OCI-LY1 (cell line): Measurements from ENCODE around the gene ADAMTS10.

Source experiments
- H2AFZ ChIP-seq: fragments of 200-600 bp; sonication (generic), shearing (Covaris generic); 2 replicates; pipeline ENCODE4 v1.6.0; 2014; ENCODE audit warnings: antibody characterized with exemption, mild to moderate bottlenecking, low read length
- H3F3A ChIP-seq: fragments of 200-600 bp; sonication (generic), shearing (Covaris generic); 2 replicates; pipeline ENCODE4 v1.6.0; 2014; ENCODE audit warnings: mild to moderate bottlenecking, antibody characterized with exemption, low read length, moderate library complexity; ENCODE audit not compliant: insufficient read depth
- H3K27ac ChIP-seq: fragments of 200-600 bp; sonication (generic); 2 replicates; pipeline ENCODE4 v1.5.1; 2014; ENCODE audit warnings: low read length, mixed run types, mild to moderate bottlenecking, low read depth; ENCODE audit not compliant: poor library complexity, severe bottlenecking
- H3K27me3 ChIP-seq: fragments of 200-600 bp; sonication (generic); 2 replicates; pipeline ENCODE4 v1.6.0; 2014; ENCODE audit warnings: antibody characterized with exemption, mild to moderate bottlenecking, low read length, moderate library complexity; ENCODE audit not compliant: insufficient read depth
- H3K36me3 ChIP-seq: fragments of 200-600 bp; sonication (generic); 2 replicates; pipeline ENCODE4 v1.6.1; 2014; ENCODE audit warnings: mild to moderate bottlenecking, antibody characterized with exemption, low read length, moderate library complexity, mixed read lengths; ENCODE audit not compliant: insufficient read depth
- H3K4me1 ChIP-seq: fragments of 200-600 bp; sonication (generic); 2 replicates; pipeline ENCODE4 v1.5.1; 2014; ENCODE audit warnings: mild to moderate bottlenecking, low read length, moderate library complexity; ENCODE audit not compliant: insufficient read depth, severe bottlenecking
- H3K4me2 ChIP-seq: fragments of 200-600 bp; sonication (generic), shearing (Covaris generic); 2 replicates; pipeline ENCODE4 v1.6.1; 2014; ENCODE audit warnings: low read length
- H3K4me3 ChIP-seq: fragments of 200-600 bp; sonication (generic); 2 replicates; pipeline ENCODE4 v1.5.1; 2014; ENCODE audit warnings: low read length, low read depth, mild to moderate bottlenecking, mixed read lengths; ENCODE audit not compliant: poor library complexity, severe bottlenecking
- H3K79me2 ChIP-seq: fragments of 200-600 bp; shearing (Covaris generic); 2 replicates; pipeline ENCODE4 v1.6.1; 2016; ENCODE audit warnings: mixed run types, low read length, mixed read lengths; ENCODE audit not compliant: insufficient read depth
- H3K9ac ChIP-seq: fragments of 200-600 bp; sonication (generic), shearing (Covaris generic); 2 replicates; pipeline ENCODE4 v1.6.1; 2014; ENCODE audit warnings: mild to moderate bottlenecking, low read length, mixed read lengths
- H3K9me2 ChIP-seq: fragments of 200-600 bp; sonication (generic), shearing (Covaris generic); 2 replicates; pipeline ENCODE4 v1.6.1; 2014; ENCODE audit warnings: low read depth, mild to moderate bottlenecking, low read length, mixed read lengths
- H3K9me3 ChIP-seq: fragments of 200-600 bp; shearing (Covaris generic); 2 replicates; pipeline ENCODE4 v1.6.1; 2014; ENCODE audit warnings: low read length, mixed read lengths
- H4K20me1 ChIP-seq: fragments of 200-600 bp; sonication (generic), shearing (Covaris generic); 2 replicates; pipeline ENCODE4 v1.6.0; 2016; ENCODE audit warnings: mild to moderate bottlenecking, low read length; ENCODE audit not compliant: insufficient read depth
- EZH2 ChIP-seq: fragments of 200-600 bp; sonication (generic), shearing (Covaris generic); IDR thresholded peaks from 2 replicates; pipeline ENCODE4 v1.8.0; 2017; ENCODE audit warnings: borderline replicate concordance, mixed run types, mild to moderate bottlenecking, antibody characterized with exemption, low read length, moderate library complexity, mixed read lengths
- TF ChIP-seq, protein P1 (sequence below): fragments of 200-600 bp; sonication (generic), shearing (Covaris generic); IDR thresholded peaks from 2 replicates; pipeline ENCODE4 v1.5.1; 2017; ENCODE audit warnings: mild to moderate bottlenecking, antibody characterized with exemption, low read length, moderate library complexity, mixed read lengths

ADAMTS10 gene

DNA sequence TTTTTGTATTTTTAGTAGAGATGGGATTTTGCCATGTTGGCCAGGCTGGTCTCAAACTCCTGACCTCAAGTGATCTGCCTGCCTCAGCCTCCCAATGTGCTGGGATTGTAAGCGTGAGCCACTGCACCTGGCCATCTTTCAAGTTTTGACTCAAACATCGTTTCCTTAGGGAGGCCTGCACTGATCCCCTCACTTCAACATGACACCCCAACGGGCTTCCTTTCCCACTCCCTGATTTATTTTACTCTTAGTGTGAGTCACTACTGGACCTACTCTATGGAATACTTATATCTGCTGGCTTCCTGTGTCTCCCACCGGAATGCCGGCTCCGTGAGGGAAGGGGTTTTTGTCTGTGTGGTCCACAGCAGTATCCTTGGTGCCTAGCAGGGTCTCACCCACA is 4.5 kb upstream of the ADAMTS10 start:
- TF ChIP-seq EZH2: no peak
- TF ChIP-seq, protein P1, sequence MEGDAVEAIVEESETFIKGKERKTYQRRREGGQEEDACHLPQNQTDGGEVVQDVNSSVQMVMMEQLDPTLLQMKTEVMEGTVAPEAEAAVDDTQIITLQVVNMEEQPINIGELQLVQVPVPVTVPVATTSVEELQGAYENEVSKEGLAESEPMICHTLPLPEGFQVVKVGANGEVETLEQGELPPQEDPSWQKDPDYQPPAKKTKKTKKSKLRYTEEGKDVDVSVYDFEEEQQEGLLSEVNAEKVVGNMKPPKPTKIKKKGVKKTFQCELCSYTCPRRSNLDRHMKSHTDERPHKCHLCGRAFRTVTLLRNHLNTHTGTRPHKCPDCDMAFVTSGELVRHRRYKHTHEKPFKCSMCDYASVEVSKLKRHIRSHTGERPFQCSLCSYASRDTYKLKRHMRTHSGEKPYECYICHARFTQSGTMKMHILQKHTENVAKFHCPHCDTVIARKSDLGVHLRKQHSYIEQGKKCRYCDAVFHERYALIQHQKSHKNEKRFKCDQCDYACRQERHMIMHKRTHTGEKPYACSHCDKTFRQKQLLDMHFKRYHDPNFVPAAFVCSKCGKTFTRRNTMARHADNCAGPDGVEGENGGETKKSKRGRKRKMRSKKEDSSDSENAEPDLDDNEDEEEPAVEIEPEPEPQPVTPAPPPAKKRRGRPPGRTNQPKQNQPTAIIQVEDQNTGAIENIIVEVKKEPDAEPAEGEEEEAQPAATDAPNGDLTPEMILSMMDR: no peak
- H3K36me3 ChIP-seq: no peaks in the 10 kb centered on the region
- H3F3A ChIP-seq: no peaks in the 10 kb centered on the region
- H3K9ac ChIP-seq: no peak overlapping the region
- no peak overlapping the region for H3K27ac ChIP-seq
- no peaks in the 10 kb centered on the region for H3K4me1 ChIP-seq
- H3K79me2 ChIP-seq: no peaks in the 10 kb centered on the region
- no peak overlapping the region for H3K4me2 ChIP-seq
- H2AFZ ChIP-seq: no peak overlapping the region
- H4K20me1 ChIP-seq: no peaks in the 10 kb centered on the region
- H3K9me2 ChIP-seq: no peaks in the 10 kb centered on the region
- no peaks in the 10 kb centered on the region for H3K27me3 ChIP-seq
- H3K4me3 ChIP-seq: no peak overlapping the region
- no peaks in the 10 kb centered on the region for H3K9me3 ChIP-seq

DNA sequence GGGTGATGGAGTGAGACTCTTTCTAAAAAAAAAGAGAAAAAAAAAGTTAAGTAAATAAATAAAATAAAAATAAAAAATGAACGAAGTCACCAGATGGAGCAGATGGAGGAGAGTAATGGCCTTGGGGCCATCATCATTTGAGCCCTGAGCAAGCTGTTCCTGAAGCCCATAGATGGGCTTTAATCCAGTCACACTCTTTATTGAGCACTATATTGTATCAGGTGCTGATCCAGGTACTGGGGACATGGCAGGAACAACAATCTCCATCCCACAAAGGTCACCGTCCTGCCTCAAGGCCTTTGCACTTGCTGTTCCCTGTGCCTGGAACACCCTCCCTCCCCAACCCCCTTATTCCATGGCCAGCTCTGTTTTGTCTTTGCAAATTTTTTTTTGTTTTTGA is 3.9 kb upstream of the ADAMTS10 start:
- Histone ChIP-seq H3K27me3 (no peaks in the 10 kb centered on the region), H3K9ac (no peak overlapping the region), H3K4me2 (no peak overlapping the region), H3K9me2 (no peaks in the 10 kb centered on the region), H3F3A (no peaks in the 10 kb centered on the region), H3K27ac (no peak overlapping the region), H4K20me1 (no peaks in the 10 kb centered on the region), H3K4me1 (no peaks in the 10 kb centered on the region), H3K9me3 (no peaks in the 10 kb centered on the region), H2AFZ (no peak overlapping the region), H3K4me3 (no peak overlapping the region), H3K36me3 (no peaks in the 10 kb centered on the region), H3K79me2 (no peaks in the 10 kb centered on the region)
- TF ChIP-seq EZH2: no peak
- TF ChIP-seq, protein P1: no peak

DNA sequence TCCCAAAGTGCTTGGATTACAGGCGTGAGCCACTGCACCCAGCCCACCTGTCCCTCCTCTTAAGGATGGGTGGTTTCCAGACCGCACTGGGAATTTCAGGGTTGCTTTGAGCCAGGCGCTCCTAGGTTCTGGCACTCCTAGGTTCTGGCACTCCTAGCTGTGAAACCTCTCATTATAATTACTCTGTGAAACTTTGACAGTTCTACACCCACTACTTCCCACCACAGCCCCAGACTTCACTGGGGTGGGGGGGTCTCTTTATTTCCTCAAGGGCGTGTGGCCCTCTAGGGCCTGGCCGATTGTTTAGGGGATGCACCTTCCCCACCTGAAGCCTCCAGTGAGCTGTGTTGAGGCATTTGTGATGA is 2.3 kb upstream of the ADAMTS10 start:
- Histone ChIP-seq H3K4me3 (no peak overlapping the region), H3K9me3 (no peaks in the 10 kb centered on the region), H3K9ac (no peak overlapping the region), H2AFZ (no peak overlapping the region), H3F3A (no peaks in the 10 kb centered on the region), H3K27me3 (0 out of 2 replicates have a peak, but pooled peaks cover 6% of the 10 kb centered on the region), H3K27ac (no peak overlapping the region), H3K79me2 (no peaks in the 10 kb centered on the region), H4K20me1 (no peaks in the 10 kb centered on the region), H3K4me1 (no peaks in the 10 kb centered on the region), H3K4me2 (no peak overlapping the region), H3K36me3 (no peaks in the 10 kb centered on the region), H3K9me2 (no peaks in the 10 kb centered on the region)
- TF ChIP-seq EZH2: no peak
- TF ChIP-seq, protein P1: no peak
